Fibroblast of skin of left biceps (primary cell): ENCODE data around the gene RBM44.

Experiments used
- DNase-seq, 2 experiments: peaks; one replicate each; pipeline ENCODE4 v3.0.0-alpha.2; 2013; ENCODE audit warnings: low read depth in 2 of 2

RBM44 gene

DNA sequence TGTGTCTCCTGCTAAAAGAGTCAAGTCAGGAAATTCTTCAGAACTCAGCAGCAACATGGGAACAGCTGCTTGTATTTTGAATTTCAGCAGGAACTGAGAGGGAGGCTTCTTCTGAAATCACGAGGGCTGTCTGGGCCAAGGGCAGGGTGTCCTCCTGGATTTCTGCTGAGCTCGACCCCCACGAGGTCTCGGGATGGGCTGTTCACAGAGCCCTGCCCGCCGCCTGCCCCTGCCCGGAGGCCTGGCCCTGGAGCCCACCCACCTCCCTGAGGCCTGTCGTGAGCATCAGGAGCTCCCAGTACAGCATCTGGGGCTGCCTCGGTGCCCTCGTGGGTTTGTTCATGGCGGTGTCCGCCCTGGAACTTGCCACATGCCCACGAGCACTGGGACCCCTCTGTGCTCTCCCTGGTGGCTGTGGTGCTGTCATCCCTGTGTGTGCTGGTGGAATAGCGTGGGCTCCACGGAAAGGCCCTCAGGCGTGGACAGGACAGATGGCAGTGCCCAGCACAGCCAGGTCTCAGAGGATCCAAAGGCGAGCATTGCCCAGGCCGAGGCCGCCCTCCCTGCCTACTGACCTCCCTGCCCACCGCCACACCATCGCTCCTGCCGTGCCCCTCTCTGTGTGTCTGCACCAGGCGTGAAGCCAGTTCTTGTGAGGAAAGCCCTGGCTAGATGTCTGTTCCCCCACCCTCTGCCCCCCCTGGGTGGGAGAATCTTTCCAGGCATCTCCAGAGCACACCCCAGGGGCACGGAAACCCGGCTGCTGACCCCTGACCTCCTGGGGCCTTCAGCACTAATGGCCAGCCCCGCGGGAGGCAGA lies 86.7 kb downstream of the RBM44 start:
- no peak for DNase-seq

GRCh38 chr2:237885931-237886684 lies 87.5 kb downstream of the RBM44 start:
- DNase-seq = no peak

DNA sequence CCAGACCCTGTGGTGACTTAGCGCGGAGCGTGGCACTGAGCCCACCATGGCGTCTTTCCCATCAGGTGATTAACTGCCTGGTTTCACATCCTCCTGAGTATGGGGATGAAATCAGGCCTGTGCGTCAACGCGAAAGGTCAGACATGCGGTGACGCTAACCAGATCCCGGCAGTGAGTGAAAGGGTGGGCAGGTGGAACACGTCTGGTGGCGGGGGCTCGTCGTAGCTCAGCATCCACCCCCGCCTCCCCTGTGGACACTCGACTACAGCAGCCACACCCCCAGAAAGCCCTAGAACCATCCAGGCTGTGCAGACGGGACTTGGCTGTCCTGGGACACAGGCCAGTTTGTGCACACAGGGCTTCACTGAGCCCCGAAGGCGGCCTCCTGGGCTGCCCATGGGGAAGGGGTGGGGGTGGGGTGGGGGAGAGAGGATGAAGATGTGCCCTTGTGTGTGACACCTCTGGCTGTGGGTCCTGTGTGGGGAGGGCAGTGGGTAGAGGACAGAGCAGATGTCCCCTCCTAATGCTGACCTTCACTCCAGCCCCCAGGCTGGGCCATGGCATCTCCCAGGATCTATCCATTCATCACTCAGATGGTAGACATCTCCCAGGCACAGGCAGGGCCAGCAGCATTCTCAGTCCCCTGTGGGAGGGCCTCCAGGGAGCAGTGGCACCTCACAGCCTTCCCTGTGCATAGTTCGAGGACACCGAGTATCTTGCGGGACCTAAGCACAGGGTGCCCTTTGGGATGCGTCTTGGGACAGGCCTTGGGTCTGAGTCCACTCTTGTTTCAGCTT lies 88.3 kb downstream of the RBM44 start:
- DNase-seq = no peak

- DNase-seq = no peak
Observed at GRCh38 chr2:237888389-237888788, 89.8 kb downstream of the RBM44 start.

GRCh38 chr2:237889016-237889415 lies 90.4 kb downstream of the RBM44 start:
- DNase-seq = no peak

DNA sequence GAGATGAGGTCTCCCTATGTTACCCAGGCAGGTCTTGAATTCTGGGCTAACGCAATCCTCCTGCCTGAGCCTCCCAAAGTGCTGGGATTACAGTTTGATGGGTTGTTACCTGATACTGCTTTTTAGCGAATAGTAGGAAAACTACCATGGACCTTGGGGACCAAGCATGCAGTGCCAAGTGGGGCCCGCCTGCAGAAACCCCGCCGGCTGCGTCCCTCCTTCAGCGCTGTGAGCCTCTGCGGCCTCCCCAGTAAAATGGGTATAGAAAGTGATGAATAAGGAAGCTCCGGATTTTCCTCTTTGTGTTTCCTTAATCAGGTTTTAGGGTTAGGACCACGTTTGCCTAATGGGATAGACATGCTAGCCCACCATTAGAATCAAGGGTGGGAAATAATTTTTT lies 91.2 kb downstream of the RBM44 start:
- no peak for DNase-seq
